SW480 (cell line): ENCODE results near the gene TOR1A.
"Not testable (repeated sequence)": the region's sequence is repeated elsewhere in the genome, so short reads cannot be mapped to it uniquely, and the experiment has no call there.

Experiments
- DNase-seq: peaks from one replicate; pipeline ENCODE4 v3.0.0-alpha.2; 2016; ENCODE audit warnings: low spot score

The TOR1A gene

GRCh38 chr9:129781981-129782380 lies 42.0 kb downstream of the TOR1A start:
- DNase-seq, result no peak

- no peak for DNase-seq
Measured at GRCh38 chr9:129781131-129781530, 42.8 kb downstream of the TOR1A start.

- no peak for DNase-seq
Measured at GRCh38 chr9:129779560-129780190, 44.3 kb downstream of the TOR1A start.

- DNase-seq, result no peak
Measured at GRCh38 chr9:129778469-129778868, 45.5 kb downstream of the TOR1A start.

- no peak for DNase-seq
Measured at GRCh38 chr9:129777769-129778130, 46.2 kb downstream of the TOR1A start.

GRCh38 chr9:129776938-129777768 lies 46.8 kb downstream of the TOR1A start:
- DNase-seq, result peak; percentile 94

GRCh38 chr9:129776566-129776937 lies 47.4 kb downstream of the TOR1A start:
- DNase-seq, result no peak

- not testable (repeated sequence) for DNase-seq
Measured at GRCh38 chr9:129776096-129776495, 47.8 kb downstream of the TOR1A start.

- DNase-seq, result no peak
Measured at GRCh38 chr9:129775448-129775798, 48.5 kb downstream of the TOR1A start.

GRCh38 chr9:129774791-129775447 lies 49.0 kb downstream of the TOR1A start:
- no peak for DNase-seq

GRCh38 chr9:129773262-129774048 lies 50.5 kb downstream of the TOR1A start:
- peak; percentile 42 for DNase-seq

GRCh38 chr9:129770741-129771140 lies 53.2 kb downstream of the TOR1A start:
- no peak for DNase-seq

GRCh38 chr9:129769669-129770068 lies 54.3 kb downstream of the TOR1A start:
- no peak for DNase-seq

- DNase-seq, result no peak
Measured at GRCh38 chr9:129768486-129768885, 55.5 kb downstream of the TOR1A start.

GRCh38 chr9:129765764-129766317 lies 58.1 kb downstream of the TOR1A start:
- DNase-seq, result no peak

GRCh38 chr9:129762985-129763926 lies 60.7 kb downstream of the TOR1A start:
- DNase-seq, result no peak
